Adrenal gland (tissue), 5 donors: Measurements from ENCODE around the gene CDH4.

Experiments
- POLR2A ChIP-seq, 2 donors: fragments of 450-650 bp; IDR thresholded peaks; one replicate each; pipeline ENCODE4 v1.6.1; 2017; ENCODE audit warnings: antibody characterized with exemption in 2 of 2, mild to moderate bottlenecking in 2 of 2, moderate library complexity in 1 of 2
- TF ChIP-seq, protein P1 (sequence below), 6 experiments: fragments of 450-650 bp in 4 of 6; fragments of 200-600 bp in 2 of 6; sonication (generic) in 1 of 6; IDR thresholded peaks; 1 replicate in 5 of 6; 2 replicates in 1 of 6; pipeline versions ENCODE4 v1.5.1 to v1.8.0; 2016 to 2021; ENCODE audit warnings: antibody characterized with exemption in 6 of 6, mild to moderate bottlenecking in 2 of 6, moderate library complexity in 1 of 6
- donor health status: DM: no; HTN: no; CAD: no.

- TF ChIP-seq, protein P1, sequence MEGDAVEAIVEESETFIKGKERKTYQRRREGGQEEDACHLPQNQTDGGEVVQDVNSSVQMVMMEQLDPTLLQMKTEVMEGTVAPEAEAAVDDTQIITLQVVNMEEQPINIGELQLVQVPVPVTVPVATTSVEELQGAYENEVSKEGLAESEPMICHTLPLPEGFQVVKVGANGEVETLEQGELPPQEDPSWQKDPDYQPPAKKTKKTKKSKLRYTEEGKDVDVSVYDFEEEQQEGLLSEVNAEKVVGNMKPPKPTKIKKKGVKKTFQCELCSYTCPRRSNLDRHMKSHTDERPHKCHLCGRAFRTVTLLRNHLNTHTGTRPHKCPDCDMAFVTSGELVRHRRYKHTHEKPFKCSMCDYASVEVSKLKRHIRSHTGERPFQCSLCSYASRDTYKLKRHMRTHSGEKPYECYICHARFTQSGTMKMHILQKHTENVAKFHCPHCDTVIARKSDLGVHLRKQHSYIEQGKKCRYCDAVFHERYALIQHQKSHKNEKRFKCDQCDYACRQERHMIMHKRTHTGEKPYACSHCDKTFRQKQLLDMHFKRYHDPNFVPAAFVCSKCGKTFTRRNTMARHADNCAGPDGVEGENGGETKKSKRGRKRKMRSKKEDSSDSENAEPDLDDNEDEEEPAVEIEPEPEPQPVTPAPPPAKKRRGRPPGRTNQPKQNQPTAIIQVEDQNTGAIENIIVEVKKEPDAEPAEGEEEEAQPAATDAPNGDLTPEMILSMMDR (IDR thresholded peaks at IDR 0.05): no peak
- no peak for TF ChIP-seq POLR2A (IDR thresholded peaks at IDR 0.05)
Observed at GRCh38 chr20:61451953-61452352, 199.9 kb downstream of the CDH4 start.
